ENCODE results near the gene NDUFAF3.
A peak's percentile ranks its signal among the peaks of the same experiment; 100 is the strongest.

Gene NDUFAF3

DNA sequence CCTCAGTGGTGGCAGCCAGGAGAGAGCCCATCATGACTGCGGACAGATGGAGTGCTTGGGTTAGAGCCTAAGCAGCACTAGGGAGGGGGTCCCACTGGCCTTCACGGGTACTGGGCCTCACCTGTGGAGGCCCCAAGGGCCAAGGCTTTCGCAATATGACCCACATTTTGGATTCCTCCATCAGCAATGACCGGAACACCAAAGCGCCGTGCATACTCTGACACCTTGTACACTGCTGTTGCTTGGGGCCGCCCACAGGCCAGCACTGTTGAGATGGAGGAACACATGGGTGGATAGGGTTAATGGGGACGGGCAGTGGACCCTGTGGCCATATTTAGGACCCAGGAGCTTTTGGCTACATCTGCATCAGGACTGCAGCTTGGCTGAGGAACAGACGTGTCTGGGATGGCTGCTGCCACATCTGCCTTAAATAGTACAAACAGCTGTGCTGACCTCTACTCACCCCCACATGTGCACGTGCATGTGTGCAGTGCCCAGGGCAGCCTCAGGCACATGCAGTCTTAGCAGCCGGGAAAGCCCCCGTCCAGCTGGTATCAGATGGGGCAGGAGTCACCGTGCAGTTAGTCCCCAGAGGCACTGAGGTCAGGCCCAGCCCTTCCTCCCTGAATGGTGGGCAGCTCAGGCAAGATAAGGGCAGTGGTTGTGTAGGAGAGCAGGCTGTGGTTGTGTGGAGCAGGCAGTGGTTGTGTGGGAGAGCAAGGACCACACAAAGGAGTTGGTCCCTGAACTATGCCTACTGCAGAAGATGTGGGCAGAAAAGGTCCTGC lies 3.3 kb downstream of the NDUFAF3 start:
- no peak for DNase-seq (ENCODE audit: low read depth)
- TF ChIP-seq, protein P1, sequence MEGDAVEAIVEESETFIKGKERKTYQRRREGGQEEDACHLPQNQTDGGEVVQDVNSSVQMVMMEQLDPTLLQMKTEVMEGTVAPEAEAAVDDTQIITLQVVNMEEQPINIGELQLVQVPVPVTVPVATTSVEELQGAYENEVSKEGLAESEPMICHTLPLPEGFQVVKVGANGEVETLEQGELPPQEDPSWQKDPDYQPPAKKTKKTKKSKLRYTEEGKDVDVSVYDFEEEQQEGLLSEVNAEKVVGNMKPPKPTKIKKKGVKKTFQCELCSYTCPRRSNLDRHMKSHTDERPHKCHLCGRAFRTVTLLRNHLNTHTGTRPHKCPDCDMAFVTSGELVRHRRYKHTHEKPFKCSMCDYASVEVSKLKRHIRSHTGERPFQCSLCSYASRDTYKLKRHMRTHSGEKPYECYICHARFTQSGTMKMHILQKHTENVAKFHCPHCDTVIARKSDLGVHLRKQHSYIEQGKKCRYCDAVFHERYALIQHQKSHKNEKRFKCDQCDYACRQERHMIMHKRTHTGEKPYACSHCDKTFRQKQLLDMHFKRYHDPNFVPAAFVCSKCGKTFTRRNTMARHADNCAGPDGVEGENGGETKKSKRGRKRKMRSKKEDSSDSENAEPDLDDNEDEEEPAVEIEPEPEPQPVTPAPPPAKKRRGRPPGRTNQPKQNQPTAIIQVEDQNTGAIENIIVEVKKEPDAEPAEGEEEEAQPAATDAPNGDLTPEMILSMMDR (conservative IDR thresholded peaks at IDR 0.05; ENCODE audit: control insufficient read depth, insufficient read depth, low read depth, low read length) = no peak

DNA sequence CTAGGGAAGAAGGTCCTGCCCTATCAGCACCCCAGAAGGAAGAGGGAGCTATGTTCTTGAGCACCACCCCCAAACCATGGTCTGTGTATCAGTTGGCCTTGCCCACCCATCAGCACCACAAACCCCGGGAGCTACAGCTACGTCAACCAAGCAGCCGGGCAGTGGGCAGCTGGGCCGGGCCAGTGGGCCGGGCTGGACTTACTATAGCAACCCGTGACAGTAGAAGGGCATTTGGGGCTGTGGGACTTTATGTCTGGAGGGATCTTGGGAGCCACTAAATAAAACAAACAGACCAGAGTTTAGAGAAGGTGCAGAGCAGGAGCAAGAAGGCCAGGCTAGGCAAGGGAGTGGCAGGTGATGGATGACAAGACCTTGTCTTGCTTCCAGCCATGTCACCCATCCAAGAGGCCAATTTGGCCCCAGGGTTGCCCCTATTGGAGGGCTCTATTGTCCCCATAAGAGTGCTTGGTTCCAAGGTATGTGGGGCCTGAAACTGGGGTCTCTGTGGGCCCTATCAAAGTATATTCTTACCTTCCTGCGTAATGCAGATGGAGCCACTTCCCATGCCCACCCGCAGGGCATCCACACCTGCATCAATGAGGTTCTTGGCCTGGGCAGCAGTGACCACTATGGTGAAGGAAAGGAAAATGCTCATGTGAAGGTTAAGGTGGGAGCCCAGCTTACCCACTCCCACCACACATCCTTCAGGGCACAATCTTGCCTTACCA lies 4.0 kb downstream of the NDUFAF3 start:
- TF ChIP-seq, protein P1 (conservative IDR thresholded peaks at IDR 0.05; ENCODE audit: control insufficient read depth, insufficient read depth, low read depth, low read length) = no peak
- no peak for DNase-seq (ENCODE audit: low read depth)
- H3K4me3 ChIP-seq (ENCODE audit: control insufficient read depth, low read depth, low read length) = no peak overlapping the region

More for the DNA sequence above, 3.3 kb downstream of the NDUFAF3 start:
- no peak overlapping the region for H3K4me3 ChIP-seq (ENCODE audit: control insufficient read depth, low read depth, low read length)

DNA sequence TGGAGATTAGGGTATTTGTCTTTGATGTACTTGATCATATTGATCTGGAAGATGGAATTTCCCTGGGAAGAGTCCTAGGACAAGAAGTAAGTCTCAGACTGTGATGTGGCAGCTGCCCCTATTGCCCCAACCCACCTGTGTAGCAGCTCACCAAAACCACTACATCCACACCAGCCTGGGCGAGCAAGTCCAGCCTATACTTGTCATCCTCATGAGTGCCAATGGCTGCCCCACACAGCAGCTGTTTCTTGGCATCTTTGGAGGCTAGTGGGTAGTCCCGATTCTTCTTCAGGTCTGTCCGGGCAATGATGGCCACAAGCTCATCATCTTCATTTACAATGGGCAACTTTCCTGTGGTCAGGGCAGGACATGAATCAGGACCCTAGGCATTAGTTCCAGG lies 4.6 kb downstream of the NDUFAF3 start:
- TF ChIP-seq, protein P1 (conservative IDR thresholded peaks at IDR 0.05; ENCODE audit: control insufficient read depth, insufficient read depth, low read depth, low read length) = no peak
- DNase-seq (ENCODE audit: low read depth) = no peak
- no peak overlapping the region for H3K4me3 ChIP-seq (ENCODE audit: control insufficient read depth, low read depth, low read length)

DNA sequence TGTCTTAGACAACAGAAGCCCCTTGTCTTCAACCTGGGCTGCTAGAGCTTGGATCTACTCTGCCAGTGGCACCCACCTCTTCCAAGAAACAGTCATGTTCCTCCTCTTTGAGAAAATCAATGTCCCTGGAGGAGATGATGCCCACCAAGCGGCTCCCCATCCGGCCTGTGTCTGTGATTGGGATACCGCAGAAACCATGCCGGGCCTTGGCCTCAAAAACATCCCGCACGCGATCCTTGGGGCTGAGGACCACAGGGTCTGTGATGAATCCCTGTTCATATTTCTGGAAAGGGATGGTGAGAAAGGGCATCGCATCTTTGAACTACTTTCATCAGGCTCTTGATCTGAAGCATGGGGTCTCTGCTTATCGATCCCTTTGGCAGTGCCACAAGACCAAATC lies 5.7 kb downstream of the NDUFAF3 start:
- TF ChIP-seq, protein P1 (conservative IDR thresholded peaks at IDR 0.05; ENCODE audit: control insufficient read depth, insufficient read depth, low read depth, low read length) = no peak
- DNase-seq (ENCODE audit: low read depth) = no peak
- H3K4me3 ChIP-seq (ENCODE audit: control insufficient read depth, low read depth, low read length) = no peak overlapping the region

DNA sequence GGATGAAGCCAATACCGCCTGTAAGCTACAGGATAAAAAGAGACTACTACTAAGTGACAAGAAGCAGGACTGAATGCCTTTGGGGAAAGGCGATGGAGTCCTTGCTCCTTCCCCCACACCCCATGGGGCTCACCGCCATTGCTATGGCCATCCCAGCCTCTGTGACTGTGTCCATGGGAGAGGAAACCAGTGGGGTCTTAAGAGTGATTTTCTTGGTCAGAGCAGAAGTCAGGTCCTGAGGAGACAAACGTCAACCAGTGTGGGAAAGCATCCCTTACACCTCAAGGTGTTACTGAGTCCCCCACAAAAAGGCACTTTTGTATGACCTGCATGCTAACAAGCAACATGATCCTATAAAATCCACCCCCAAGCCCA lies 6.4 kb downstream of the NDUFAF3 start:
- TF ChIP-seq, protein P1 (conservative IDR thresholded peaks at IDR 0.05; ENCODE audit: control insufficient read depth, insufficient read depth, low read depth, low read length) = no peak
- DNase-seq (ENCODE audit: low read depth) = no peak
- peak overlapping the region; percentile 93 for H3K4me3 ChIP-seq (ENCODE audit: control insufficient read depth, low read depth, low read length)

DNA sequence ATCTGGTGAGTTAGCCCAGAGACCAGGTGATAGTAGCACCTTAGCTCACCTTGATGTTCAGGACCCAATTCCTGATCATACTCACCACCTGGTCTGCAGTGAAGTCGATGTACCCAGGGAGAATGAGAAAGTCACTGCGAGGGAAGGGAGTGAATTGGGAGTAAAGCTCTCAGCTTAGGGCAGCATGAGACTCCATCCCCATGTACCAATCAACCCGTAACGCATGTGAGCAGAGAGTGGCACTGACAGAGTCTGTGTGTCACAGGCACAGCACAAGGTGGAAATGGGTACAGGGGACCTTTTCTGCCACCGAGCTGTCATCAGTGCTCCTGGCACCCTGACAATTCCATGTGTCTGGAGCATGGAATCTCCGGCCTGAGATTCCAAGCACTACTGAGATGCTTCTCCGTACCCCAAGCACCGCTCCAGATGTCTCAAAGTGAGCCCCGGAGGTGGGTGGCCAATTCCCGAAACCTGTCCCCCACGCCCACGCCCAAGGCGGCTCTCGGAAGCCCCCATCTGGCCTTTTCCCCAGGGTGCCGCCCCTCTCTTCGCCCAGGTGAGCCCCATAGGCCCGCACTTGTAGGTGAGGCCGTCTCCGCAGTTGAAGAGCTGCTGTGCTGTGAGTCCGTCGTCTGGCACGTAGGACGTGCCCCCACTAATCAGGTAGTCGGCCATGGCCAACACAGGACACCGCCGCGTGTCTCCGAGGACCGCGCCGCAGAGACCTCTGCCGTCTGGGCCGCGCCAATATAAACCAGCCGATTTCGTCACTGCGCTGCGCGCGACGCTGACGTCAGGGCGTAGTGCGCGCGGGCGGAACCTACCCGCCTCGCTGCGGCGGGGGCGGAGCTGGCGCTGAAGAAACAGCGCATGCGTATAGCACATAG lies 7.0 kb downstream of the NDUFAF3 start, which contains the start of gene IMPDH2:
Gene IMPDH2 (minus strand): TSS at position 726 of the 890 bp plus-strand sequence. CDS start 48 bp downstream, at position 678.
- peak; percentile 88 for DNase-seq (ENCODE audit: low read depth)
- TF ChIP-seq, protein P1 (conservative IDR thresholded peaks at IDR 0.05; ENCODE audit: control insufficient read depth, insufficient read depth, low read depth, low read length) = no peak
- H3K4me3 ChIP-seq (ENCODE audit: control insufficient read depth, low read depth, low read length) = peak within 1 kb of the TSS; percentile 93

Data from fibroblast of mammary gland (primary cell).